Jurkat, Clone E6-1 (cell line): ENCODE measurements around the gene ZNF680. TPM values are rescaled to one million over a fixed set of nuclear protein-coding genes. Genes with fewer than 3 reads are reported as not detected.
"Not testable (repeated sequence)": the region's sequence is repeated elsewhere in the genome, so short reads cannot be mapped to it uniquely, and the experiment has no call there.

Experiments used
- DNase-seq: peaks from one replicate; pipeline ENCODE4 v3.0.0-alpha.2; 2011; ENCODE audit warnings: low read depth, low spot score
- H3K4me3 ChIP-seq: 2 replicates; pipeline ENCODE4 v1.5.1; 2011; ENCODE audit warnings: mild to moderate bottlenecking, low read length, control low read depth, moderate library complexity
- polyA plus RNA-seq: library from polyadenylated mRNA; unstranded; fragments of >200 nt; gene quantifications from one replicate; pipeline ENCODE4 v1.2.1, GENCODE V29; 2012; ENCODE audit warnings: missing spikeins; ENCODE audit not compliant: insufficient read length, insufficient read depth

Gene ZNF680
- 5.6 TPM for polyA plus RNA-seq

GRCh38 chr7:64562626-64563278 lies at the start of gene ZNF680:
TSS of gene ZNF680 (minus strand) at chr7:64563071. CDS start at chr7:64562954, 117 bp downstream.
- peak; percentile 96 for DNase-seq
- H3K4me3 ChIP-seq: peak within 1 kb of the TSS; percentile 93

GRCh38 chr7:64612452-64612851 lies 49.6 kb upstream of the ZNF680 start:
- no peak for DNase-seq
- H3K4me3 ChIP-seq: no peak overlapping the region

- no peak overlapping the region for H3K4me3 ChIP-seq
- no peak for DNase-seq
These were observed 48.8 kb upstream of the ZNF680 start for GRCh38 chr7:64611717-64612116.

- no peak for DNase-seq
- H3K4me3 ChIP-seq: no peak overlapping the region
These were observed 48.1 kb upstream of the ZNF680 start for GRCh38 chr7:64610997-64611396.

GRCh38 chr7:64608116-64608910 lies 45.4 kb upstream of the ZNF680 start:
- H3K4me3 ChIP-seq: no peak overlapping the region
- DNase-seq: no peak

GRCh38 chr7:64606385-64606784 lies 43.5 kb upstream of the ZNF680 start:
- H3K4me3 ChIP-seq: no peak overlapping the region
- no peak for DNase-seq

- H3K4me3 ChIP-seq: no peak overlapping the region
- DNase-seq: no peak
These were observed 40.4 kb upstream of the ZNF680 start for GRCh38 chr7:64603271-64603670.

GRCh38 chr7:64602518-64602917 lies 39.6 kb upstream of the ZNF680 start:
- DNase-seq: no peak
- no peak overlapping the region for H3K4me3 ChIP-seq

- H3K4me3 ChIP-seq: no peak overlapping the region
- no peak for DNase-seq
These were observed 39.2 kb upstream of the ZNF680 start for GRCh38 chr7:64602086-64602485.

GRCh38 chr7:64599359-64599758 lies 36.5 kb upstream of the ZNF680 start:
- H3K4me3 ChIP-seq: no peak overlapping the region
- no peak for DNase-seq

GRCh38 chr7:64590971-64591370 lies 28.1 kb upstream of the ZNF680 start:
- DNase-seq: no peak
- no peak overlapping the region for H3K4me3 ChIP-seq

- no peak for DNase-seq
- H3K4me3 ChIP-seq: no peak overlapping the region
These were observed 19.3 kb upstream of the ZNF680 start for GRCh38 chr7:64581926-64582894.

GRCh38 chr7:64581391-64581790 lies 18.5 kb upstream of the ZNF680 start:
- no peak for DNase-seq
- no peak overlapping the region for H3K4me3 ChIP-seq

GRCh38 chr7:64574540-64575099 lies 11.7 kb upstream of the ZNF680 start:
- no peak for DNase-seq
- H3K4me3 ChIP-seq: no peak overlapping the region

- not testable (repeated sequence) for DNase-seq, H3K4me3 ChIP-seq
These were observed 7.4 kb upstream of the ZNF680 start for GRCh38 chr7:64570284-64570605.

GRCh38 chr7:64569372-64570283 lies 6.8 kb upstream of the ZNF680 start:
- H3K4me3 ChIP-seq, DNase-seq: not testable (repeated sequence)

- H3K4me3 ChIP-seq: peak overlapping the region; percentile 93
- peak; percentile 28 for DNase-seq
These were observed 630 bp downstream of the ZNF680 start for GRCh38 chr7:64562256-64562625.

GRCh38 chr7:64559206-64559605 lies 3.7 kb downstream of the ZNF680 start:
- DNase-seq: no peak
- no peak overlapping the region for H3K4me3 ChIP-seq
